OCI-LY1 (cell line): ENCODE results near the gene USPL1.

ENCODE experiments used
- H2AFZ ChIP-seq: fragments of 200-600 bp; sonication (generic), shearing (Covaris generic); 2 replicates; pipeline ENCODE4 v1.6.0; 2014; ENCODE audit warnings: antibody characterized with exemption, mild to moderate bottlenecking, low read length
- H3F3A ChIP-seq: fragments of 200-600 bp; sonication (generic), shearing (Covaris generic); 2 replicates; pipeline ENCODE4 v1.6.0; 2014; ENCODE audit warnings: mild to moderate bottlenecking, antibody characterized with exemption, low read length, moderate library complexity; ENCODE audit not compliant: insufficient read depth
- H3K27ac ChIP-seq: fragments of 200-600 bp; sonication (generic); 2 replicates; pipeline ENCODE4 v1.5.1; 2014; ENCODE audit warnings: low read length, mixed run types, mild to moderate bottlenecking, low read depth; ENCODE audit not compliant: poor library complexity, severe bottlenecking
- H3K27me3 ChIP-seq: fragments of 200-600 bp; sonication (generic); 2 replicates; pipeline ENCODE4 v1.6.0; 2014; ENCODE audit warnings: antibody characterized with exemption, mild to moderate bottlenecking, low read length, moderate library complexity; ENCODE audit not compliant: insufficient read depth
- H3K36me3 ChIP-seq: fragments of 200-600 bp; sonication (generic); 2 replicates; pipeline ENCODE4 v1.6.1; 2014; ENCODE audit warnings: mild to moderate bottlenecking, antibody characterized with exemption, low read length, moderate library complexity, mixed read lengths; ENCODE audit not compliant: insufficient read depth
- H3K4me1 ChIP-seq: fragments of 200-600 bp; sonication (generic); 2 replicates; pipeline ENCODE4 v1.5.1; 2014; ENCODE audit warnings: mild to moderate bottlenecking, low read length, moderate library complexity; ENCODE audit not compliant: insufficient read depth, severe bottlenecking
- H3K4me2 ChIP-seq: fragments of 200-600 bp; sonication (generic), shearing (Covaris generic); 2 replicates; pipeline ENCODE4 v1.6.1; 2014; ENCODE audit warnings: low read length
- H3K4me3 ChIP-seq: fragments of 200-600 bp; sonication (generic); 2 replicates; pipeline ENCODE4 v1.5.1; 2014; ENCODE audit warnings: low read length, low read depth, mild to moderate bottlenecking, mixed read lengths; ENCODE audit not compliant: poor library complexity, severe bottlenecking
- H3K79me2 ChIP-seq: fragments of 200-600 bp; shearing (Covaris generic); 2 replicates; pipeline ENCODE4 v1.6.1; 2016; ENCODE audit warnings: mixed run types, low read length, mixed read lengths; ENCODE audit not compliant: insufficient read depth
- H3K9ac ChIP-seq: fragments of 200-600 bp; sonication (generic), shearing (Covaris generic); 2 replicates; pipeline ENCODE4 v1.6.1; 2014; ENCODE audit warnings: mild to moderate bottlenecking, low read length, mixed read lengths
- H3K9me2 ChIP-seq: fragments of 200-600 bp; sonication (generic), shearing (Covaris generic); 2 replicates; pipeline ENCODE4 v1.6.1; 2014; ENCODE audit warnings: low read depth, mild to moderate bottlenecking, low read length, mixed read lengths
- H3K9me3 ChIP-seq: fragments of 200-600 bp; shearing (Covaris generic); 2 replicates; pipeline ENCODE4 v1.6.1; 2014; ENCODE audit warnings: low read length, mixed read lengths
- H4K20me1 ChIP-seq: fragments of 200-600 bp; sonication (generic), shearing (Covaris generic); 2 replicates; pipeline ENCODE4 v1.6.0; 2016; ENCODE audit warnings: mild to moderate bottlenecking, low read length; ENCODE audit not compliant: insufficient read depth
- CTCF ChIP-seq: fragments of 200-600 bp; sonication (generic), shearing (Covaris generic); IDR thresholded peaks from 2 replicates; pipeline ENCODE4 v1.5.1; 2017; ENCODE audit warnings: mild to moderate bottlenecking, antibody characterized with exemption, low read length, moderate library complexity, mixed read lengths
- EZH2 ChIP-seq: fragments of 200-600 bp; sonication (generic), shearing (Covaris generic); IDR thresholded peaks from 2 replicates; pipeline ENCODE4 v1.8.0; 2017; ENCODE audit warnings: borderline replicate concordance, mixed run types, mild to moderate bottlenecking, antibody characterized with exemption, low read length, moderate library complexity, mixed read lengths

USPL1 gene

GRCh38 chr13:30593001-30593400 lies 24.7 kb upstream of the USPL1 start:
- no peaks in the 10 kb centered on the region for H3K36me3 ChIP-seq
- no peak overlapping the region for H3K4me3 ChIP-seq
- H3K4me2 ChIP-seq: no peak overlapping the region
- no peaks in the 10 kb centered on the region for H3K27me3 ChIP-seq
- TF ChIP-seq CTCF: no peak
- no peak for TF ChIP-seq EZH2
- no peaks in the 10 kb centered on the region for H3K79me2 ChIP-seq
- no peaks in the 10 kb centered on the region for H3K9me2 ChIP-seq
- no peaks in the 10 kb centered on the region for H3F3A ChIP-seq
- no peaks in the 10 kb centered on the region for H4K20me1 ChIP-seq
- H3K9me3 ChIP-seq: no peaks in the 10 kb centered on the region
- H3K4me1 ChIP-seq: no peaks in the 10 kb centered on the region
- H3K27ac ChIP-seq: no peak overlapping the region
- H2AFZ ChIP-seq: no peak overlapping the region
- H3K9ac ChIP-seq: no peak overlapping the region

GRCh38 chr13:30600496-30600895 lies 17.2 kb upstream of the USPL1 start:
- Histone ChIP-seq H4K20me1 (no peaks in the 10 kb centered on the region), H3K9ac (no peak overlapping the region), H3K4me3 (no peak overlapping the region), H3K4me2 (no peak overlapping the region), H3F3A (no peaks in the 10 kb centered on the region), H3K36me3 (no peaks in the 10 kb centered on the region), H3K4me1 (peaks cover 12% of the 10 kb centered on the region), H3K27me3 (no peaks in the 10 kb centered on the region), H3K27ac (no peak overlapping the region), H3K79me2 (no peaks in the 10 kb centered on the region), H2AFZ (no peak overlapping the region), H3K9me3 (no peaks in the 10 kb centered on the region), H3K9me2 (no peaks in the 10 kb centered on the region)
- TF ChIP-seq CTCF (no peak), EZH2 (no peak)

- no peaks in the 10 kb centered on the region for H3K9me2 ChIP-seq
- H3K4me1 ChIP-seq: peaks cover 12% of the 10 kb centered on the region
- H3K9me3 ChIP-seq: no peaks in the 10 kb centered on the region
- H3K36me3 ChIP-seq: no peaks in the 10 kb centered on the region
- TF ChIP-seq CTCF (no peak), EZH2 (no peak)
- peak overlapping the region; percentile 4; the same call in 1 of the 2 replicates for H3K9ac ChIP-seq
- H4K20me1 ChIP-seq: no peaks in the 10 kb centered on the region
- H3K79me2 ChIP-seq: no peaks in the 10 kb centered on the region
- H3K27ac ChIP-seq: peak overlapping the region; percentile 19
- no peaks in the 10 kb centered on the region for H3F3A ChIP-seq
- peak overlapping the region; percentile 33; the same call in 1 of the 2 replicates for H3K4me2 ChIP-seq
- no peak overlapping the region for H2AFZ ChIP-seq
- no peaks in the 10 kb centered on the region for H3K27me3 ChIP-seq
- no peak overlapping the region for H3K4me3 ChIP-seq
Measured at GRCh38 chr13:30601836-30602235, 15.9 kb upstream of the USPL1 start.
